Measurements from ENCODE around the gene PIAS4. TPM values are rescaled to one million over a fixed set of nuclear protein-coding genes. Genes with fewer than 3 reads are reported as not detected.

The PIAS4 gene
- polyA plus RNA-seq, 1 donor from 2014 or later, result 8.9 TPM

- H3K36me3 Mint-ChIP-seq, result peaks cover 3% of the 10 kb centered on the region
- peaks cover 10 to 17% (median 12%) of the 10 kb centered on the region in 3 donors for H3K4me1 Mint-ChIP-seq
- peak overlapping the region; percentile 83 to 97 (median 94) for H3K4me3 Mint-ChIP-seq
- peak overlapping the region; percentile 78 to 99 (median 96) for H3K27ac Mint-ChIP-seq
- no peaks in the 10 kb centered on the region for H3K27me3 Mint-ChIP-seq
- H3K9me3 Mint-ChIP-seq, result no peaks in the 10 kb centered on the region
Observed at GRCh38 chr19:4067396-4068046, 60.0 kb downstream of the PIAS4 start.

GRCh38 chr19:4068047-4068966 lies 60.8 kb downstream of the PIAS4 start:
- H3K27ac Mint-ChIP-seq, result peak overlapping the region; percentile 78 to 99 (median 96)
- H3K9me3 Mint-ChIP-seq, result no peaks in the 10 kb centered on the region
- H3K4me3 Mint-ChIP-seq, result peak overlapping the region; percentile 83 to 97 (median 94)
- H3K27me3 Mint-ChIP-seq, result no peaks in the 10 kb centered on the region
- peaks cover 10 to 14% (median 11%) of the 10 kb centered on the region in 3 donors for H3K4me1 Mint-ChIP-seq
- peaks cover 3% of the 10 kb centered on the region for H3K36me3 Mint-ChIP-seq

GRCh38 chr19:4069331-4069959 lies 61.9 kb downstream of the PIAS4 start:
- no peaks in the 10 kb centered on the region for H3K9me3 Mint-ChIP-seq
- peaks cover 2% of the 10 kb centered on the region for H3K36me3 Mint-ChIP-seq
- H3K27ac Mint-ChIP-seq, result peak overlapping the region in 2 of 3 donors; percentile 69 to 99
- peak overlapping the region in 3 of 4 donors; percentile 60 to 93 (median 74) for H3K4me3 Mint-ChIP-seq
- no peaks in the 10 kb centered on the region for H3K27me3 Mint-ChIP-seq
- H3K4me1 Mint-ChIP-seq, result peaks cover 5 to 12% (median 8%) of the 10 kb centered on the region in 3 donors

GRCh38 chr19:4071610-4072009 lies 64.1 kb downstream of the PIAS4 start:
- Mint-ChIP-seq H3K36me3 (peaks cover 2% of the 10 kb centered on the region), H3K27me3 (no peaks in the 10 kb centered on the region), H3K9me3 (no peaks in the 10 kb centered on the region), H3K27ac (no peak overlapping the region), H3K4me1 (peaks cover 5 to 12% (median 8%) of the 10 kb centered on the region in 3 donors), H3K4me3 (peak overlapping the region in 1 of 4 donors; percentile 27)

GRCh38 chr19:4075373-4075772 lies 67.8 kb downstream of the PIAS4 start:
- Mint-ChIP-seq H3K36me3 (no peaks in the 10 kb centered on the region), H3K4me1 (peaks cover 0 to 6% (median 5%) of the 10 kb centered on the region in 3 donors), H3K27ac (peak overlapping the region in 1 of 3 donors; percentile 39), H3K9me3 (no peaks in the 10 kb centered on the region), H3K4me3 (peak overlapping the region in 1 of 4 donors; percentile 52), H3K27me3 (no peaks in the 10 kb centered on the region)

- no peaks in the 10 kb centered on the region for H3K36me3 Mint-ChIP-seq
- peak overlapping the region in 2 of 3 donors; percentile 50 to 81 for H3K27ac Mint-ChIP-seq
- H3K9me3 Mint-ChIP-seq, result no peaks in the 10 kb centered on the region
- no peaks in the 10 kb centered on the region for H3K27me3 Mint-ChIP-seq
- peaks cover 0 to 6% (median 5%) of the 10 kb centered on the region in 3 donors for H3K4me1 Mint-ChIP-seq
- H3K4me3 Mint-ChIP-seq, result peak overlapping the region in 3 of 4 donors; percentile 34 to 95 (median 35)
Observed at GRCh38 chr19:4077007-4077374, 69.5 kb downstream of the PIAS4 start.

GRCh38 chr19:4077800-4078684 lies 70.5 kb downstream of the PIAS4 start:
- Mint-ChIP-seq H3K36me3 (no peaks in the 10 kb centered on the region), H3K9me3 (no peaks in the 10 kb centered on the region), H3K4me1 (peaks cover 0 to 6% (median 5%) of the 10 kb centered on the region in 3 donors), H3K27ac (peak overlapping the region; percentile 50 to 86 (median 82)), H3K4me3 (peak overlapping the region; percentile 75 to 95 (median 89)), H3K27me3 (no peaks in the 10 kb centered on the region)

GRCh38 chr19:4080473-4080872 lies 72.9 kb downstream of the PIAS4 start:
- H3K27ac Mint-ChIP-seq, result no peak overlapping the region
- H3K4me1 Mint-ChIP-seq, result peaks cover 2 to 12% (median 5%) of the 10 kb centered on the region in 3 donors
- H3K4me3 Mint-ChIP-seq, result no peak overlapping the region

GRCh38 chr19:4081441-4082129 lies 74.0 kb downstream of the PIAS4 start:
- no peak overlapping the region for H3K27ac Mint-ChIP-seq

More at GRCh38 chr19:4080473-4080872, 72.9 kb downstream of the PIAS4 start:
- Mint-ChIP-seq H3K9me3 (no peaks in the 10 kb centered on the region), H3K36me3 (no peaks in the 10 kb centered on the region), H3K27me3 (no peaks in the 10 kb centered on the region)

GRCh38 chr19:4082172-4082571 lies 74.6 kb downstream of the PIAS4 start:
- Mint-ChIP-seq H3K27ac (no peak overlapping the region), H3K4me1 (peaks cover 2 to 14% (median 5%) of the 10 kb centered on the region in 3 donors), H3K27me3 (no peaks in the 10 kb centered on the region), H3K9me3 (no peaks in the 10 kb centered on the region), H3K36me3 (no peaks in the 10 kb centered on the region), H3K4me3 (no peak overlapping the region)

More at GRCh38 chr19:4081441-4082129, 74.0 kb downstream of the PIAS4 start:
- H3K4me1 Mint-ChIP-seq, result peaks cover 2 to 14% (median 5%) of the 10 kb centered on the region in 3 donors
- H3K9me3 Mint-ChIP-seq, result no peaks in the 10 kb centered on the region
- H3K36me3 Mint-ChIP-seq, result no peaks in the 10 kb centered on the region
- H3K27me3 Mint-ChIP-seq, result no peaks in the 10 kb centered on the region
- no peak overlapping the region for H3K4me3 Mint-ChIP-seq

- no peaks in the 10 kb centered on the region for H3K36me3 Mint-ChIP-seq
- peak overlapping the region in 2 of 3 donors; percentile 69 to 73 for H3K27ac Mint-ChIP-seq
- H3K9me3 Mint-ChIP-seq, result no peaks in the 10 kb centered on the region
- H3K4me1 Mint-ChIP-seq, result peaks cover 0 to 11% (median 2%) of the 10 kb centered on the region in 3 donors
- no peaks in the 10 kb centered on the region for H3K27me3 Mint-ChIP-seq
- peak overlapping the region in 3 of 4 donors; percentile 37 to 79 (median 52) for H3K4me3 Mint-ChIP-seq
Observed at GRCh38 chr19:4083677-4084546, 76.4 kb downstream of the PIAS4 start.

GRCh38 chr19:4084547-4084877 lies 77.0 kb downstream of the PIAS4 start:
- Mint-ChIP-seq H3K27ac (peak overlapping the region in 1 of 3 donors; percentile 69), H3K4me3 (peak overlapping the region in 3 of 4 donors; percentile 52 to 79 (median 73)), H3K36me3 (no peaks in the 10 kb centered on the region), H3K4me1 (peaks cover 0 to 12% (median 4%) of the 10 kb centered on the region in 3 donors), H3K27me3 (no peaks in the 10 kb centered on the region), H3K9me3 (no peaks in the 10 kb centered on the region)

- Mint-ChIP-seq H3K9me3 (no peaks in the 10 kb centered on the region), H3K4me3 (no peak overlapping the region), H3K4me1 (peaks cover 0 to 13% (median 4%) of the 10 kb centered on the region in 3 donors), H3K36me3 (no peaks in the 10 kb centered on the region), H3K27ac (peak overlapping the region in 2 of 3 donors; percentile 13 to 53), H3K27me3 (no peaks in the 10 kb centered on the region)
Observed at GRCh38 chr19:4086411-4086867, 78.9 kb downstream of the PIAS4 start.

Data from IgD-negative memory B cell (primary cell).